ENCODE results near the gene PEAK1. TPM values are rescaled to one million over a fixed set of nuclear protein-coding genes. Genes with fewer than 3 reads are reported as not detected.

The PEAK1 gene
- total and polyA plus RNA-seq, 9 of the 15 experiments (the other 6 are each of a cell fraction or from before 2014, with no cell fraction given): 0.99 to 22.4 (median 10.8) TPM

- ATAC-seq (peak; percentile 81), FAIRE-seq (peak; percentile 63), DNase-seq (ENCODE audit: extremely low read depth in 1 of 4, low spot score in 3 of 4) (peak in 2 of 4 experiments; percentile 20 to 42)
- POLR2A ChIA-PET: interaction anchor here (0.6 kb wide), 1 partner anchor 28 kb away, joined by 3 read pairs; no protein-coding TSS in a partner anchor
- Histone ChIP-seq H3K9ac (ENCODE audit: insufficient read depth in 1 of 2, low read depth in 2 of 2, low read length in 2 of 2) (peak overlapping the region in 1 of 2 experiments; percentile 15; a peak in 2 of 4 replicates), H2AFZ (ENCODE audit: low read depth, low read length) (peak overlapping the region; percentile 61), H3K36me3 (ENCODE audit: control insufficient read depth, insufficient read depth, low read length) (peaks cover 10% of the 10 kb centered on the region; the same call in 1 of the 3 replicates), H3K9me3 (replicated peaks; ENCODE audit: control insufficient read depth, insufficient read depth, low read depth, low read length) (no peaks in the 10 kb centered on the region), H3K4me1 (replicated peaks in 1 of 2; ENCODE audit: control insufficient read depth in 2 of 2, insufficient read depth in 2 of 2, low read length in 2 of 2) (peaks cover 5 to 33% of the 10 kb centered on the region in 2 experiments), H3K4me3 (no peak overlapping the region), H3K9me1 (ENCODE audit: control insufficient read depth, insufficient read depth, low read length) (peaks cover 3% of the 10 kb centered on the region), H3K27me3 (ENCODE audit: control insufficient read depth in 2 of 2, insufficient read depth in 2 of 2, low read length in 2 of 2) (no peaks in the 10 kb centered on the region), H3K79me2 (ENCODE audit: control insufficient read depth, insufficient read depth, low read length) (peaks cover 56% of the 10 kb centered on the region), H3K27ac (ENCODE audit: extremely low read depth, low read depth, low read length) (peak overlapping the region; percentile 74; the same call in 2 of the 3 replicates), H4K20me1 (replicated peaks; ENCODE audit: control insufficient read depth, insufficient read depth, low read length) (0 out of 2 replicates have a peak, but pooled peaks cover 9% of the 10 kb centered on the region), H3K4me2 (ENCODE audit: insufficient read depth, low read length) (peak overlapping the region; percentile 48)
- CTCF ChIA-PET (ENCODE audit: low intra/inter-chr PET ratio): no interaction called here
- no TSS peak for BruUV-seq (replicated peaks)
- WGBS (ENCODE audit: insufficient coverage, low coverage, missing lambda C conversion rate): 33% methylated on average over 6 of the region's 6 CpGs
- in situ Hi-C loops (cut with MboI) (no loop called here), intact Hi-C loops (cut with micrococcal nuclease) (no loop called here)
- TF ChIP-seq ZNF551 (CRISPR knock-in tag; IDR thresholded peaks at IDR 0.05): no peak
- TF ChIP-seq SOX6 (IDR thresholded peaks at IDR 0.05): peak; percentile 43
- peak; percentile 37; the same call in 1 of the 2 replicates for TF ChIP-seq MAFG (tag; conservative IDR thresholded peaks at IDR 0.05)
- TF ChIP-seq MAFF (IDR thresholded peaks at IDR 0.05; ENCODE audit: low read length): peak; percentile 30; the same call in 1 of the 2 replicates
- no peak for TF ChIP-seq CREM (IDR thresholded peaks at IDR 0.05; ENCODE audit: low read depth)
- TF ChIP-seq, protein P1, sequence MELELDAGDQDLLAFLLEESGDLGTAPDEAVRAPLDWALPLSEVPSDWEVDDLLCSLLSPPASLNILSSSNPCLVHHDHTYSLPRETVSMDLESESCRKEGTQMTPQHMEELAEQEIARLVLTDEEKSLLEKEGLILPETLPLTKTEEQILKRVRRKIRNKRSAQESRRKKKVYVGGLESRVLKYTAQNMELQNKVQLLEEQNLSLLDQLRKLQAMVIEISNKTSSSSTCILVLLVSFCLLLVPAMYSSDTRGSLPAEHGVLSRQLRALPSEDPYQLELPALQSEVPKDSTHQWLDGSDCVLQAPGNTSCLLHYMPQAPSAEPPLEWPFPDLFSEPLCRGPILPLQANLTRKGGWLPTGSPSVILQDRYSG (tag; conservative IDR thresholded peaks at IDR 0.05; ENCODE audit: low read depth): no peak
- TF ChIP-seq ARID1B (IDR thresholded peaks at IDR 0.05): peak; percentile 40; the same call in 1 of the 2 replicates
- TF ChIP-seq ZNF143 (CRISPR knock-in tag; IDR thresholded peaks at IDR 0.05): no peak
- TF ChIP-seq BHLHE40 (IDR thresholded peaks at IDR 0.05; ENCODE audit: low read length): no peak
- TF ChIP-seq ZFX (CRISPR knock-in tag; IDR thresholded peaks at IDR 0.05): no peak
- no peak for TF ChIP-seq ZNF778 (CRISPR knock-in tag; IDR thresholded peaks at IDR 0.05)
- no peak for TF ChIP-seq PRPF4 (IDR thresholded peaks at IDR 0.05; ENCODE audit: insufficient read depth, low read depth, low read length, poor library complexity, severe bottlenecking)
- TF ChIP-seq IRF2 (CRISPR knock-in tag; IDR thresholded peaks at IDR 0.05): no peak
- TF ChIP-seq ZNF696 (CRISPR knock-in tag; conservative IDR thresholded peaks at IDR 0.05): no peak
- no peak for TF ChIP-seq HDAC3 (IDR thresholded peaks at IDR 0.05; ENCODE audit: borderline replicate concordance, partially characterized antibody)
- no peak for TF ChIP-seq HNRNPH1 (optimal IDR thresholded peaks at IDR 0.05; ENCODE audit: low read depth, low read length)
- no peak for TF ChIP-seq USF1 (CRISPR knock-in tag; IDR thresholded peaks at IDR 0.05)
- peak; percentile 77 for TF ChIP-seq ETV1 (tag; conservative IDR thresholded peaks at IDR 0.05; ENCODE audit: low read depth)
- TF ChIP-seq CHD4 (IDR thresholded peaks at IDR 0.05; ENCODE audit: insufficient read depth, insufficient replicate concordance, low read depth, low read length, poor library complexity, severe bottlenecking): no peak
- TF ChIP-seq NBN (IDR thresholded peaks at IDR 0.05; ENCODE audit: low read depth): no peak
- peak; percentile 57 for TF ChIP-seq GABPA (tag; conservative IDR thresholded peaks at IDR 0.05; ENCODE audit: low read depth)
- no peak for TF ChIP-seq NCOA6 (IDR thresholded peaks at IDR 0.05)
Measured at GRCh38 chr15:77064539-77065308, 355.2 kb downstream of the PEAK1 start.

All from K562 (cell line).